HG03060 (cell line): Measurements from ENCODE around the gene ATOH8.

Source experiments
- ATAC-seq: cut with Tn5 transposase; IDR thresholded peaks from one replicate; pipeline ENCODE4 v1.9.1; 2021; ENCODE audit warnings: low read depth, moderate number of reproducible peaks; ENCODE audit not compliant: unreplicated experiment

ATOH8 gene

DNA sequence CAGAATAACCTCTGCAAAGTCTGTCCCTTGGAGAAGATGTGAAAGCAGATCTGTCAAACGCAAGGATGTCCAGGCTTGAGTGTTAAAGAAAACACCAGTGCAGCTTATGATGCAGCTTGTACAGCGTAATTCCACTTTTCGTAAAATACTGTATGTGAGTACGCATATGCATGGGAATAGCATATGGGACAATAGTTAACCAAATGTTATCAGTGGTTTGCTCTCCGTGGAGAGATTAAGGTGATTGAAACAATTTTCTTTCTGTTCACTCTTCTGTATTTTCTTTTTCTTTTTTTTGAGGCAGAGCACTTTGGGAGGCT is 27.2 kb downstream of the ATOH8 start:
- ATAC-seq: no peak

DNA sequence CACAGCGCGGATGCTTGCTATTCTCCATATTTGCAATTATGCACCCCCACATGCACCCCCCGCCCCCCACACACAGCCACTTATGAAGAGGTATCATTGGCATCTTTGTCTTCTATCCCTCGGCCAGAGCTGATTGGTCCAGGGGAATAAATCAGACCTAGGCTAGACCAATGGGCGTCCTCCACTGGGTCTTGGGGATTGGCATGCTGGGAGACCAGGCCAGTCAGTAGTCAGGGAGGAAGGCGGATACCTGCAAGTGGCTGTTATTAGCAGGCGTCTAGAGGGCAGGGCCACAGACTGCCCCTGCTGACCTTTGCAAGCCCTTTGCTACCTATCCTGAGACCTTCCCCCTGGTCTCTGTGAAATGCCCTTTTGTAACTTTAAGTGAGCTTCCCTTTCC is 30.0 kb downstream of the ATOH8 start:
- no peak for ATAC-seq

DNA sequence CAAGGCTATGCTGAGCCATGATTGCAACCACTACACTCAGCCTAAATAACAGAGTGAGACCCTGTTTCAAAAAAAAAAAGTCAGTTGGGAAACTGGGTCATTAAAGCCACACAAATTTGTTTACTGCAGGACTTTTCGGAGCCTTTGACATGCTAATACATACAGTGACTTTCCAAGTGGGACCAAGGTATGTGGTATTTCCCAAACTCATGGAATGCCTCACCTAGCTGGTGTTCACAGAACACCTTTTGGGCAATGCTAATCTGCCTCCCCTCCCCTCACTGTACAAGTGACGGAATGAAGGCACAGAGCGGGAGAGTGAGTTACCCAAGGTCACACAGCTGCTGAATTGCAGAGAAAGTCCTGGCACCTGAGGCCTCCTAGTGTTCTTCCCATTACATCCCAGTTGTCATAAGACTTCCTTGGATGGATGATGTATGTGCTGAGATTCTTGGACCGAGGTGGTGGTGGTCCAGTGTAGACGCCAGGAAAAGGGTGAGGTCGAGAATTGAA is 30.7 kb downstream of the ATOH8 start:
- ATAC-seq: no peak

DNA sequence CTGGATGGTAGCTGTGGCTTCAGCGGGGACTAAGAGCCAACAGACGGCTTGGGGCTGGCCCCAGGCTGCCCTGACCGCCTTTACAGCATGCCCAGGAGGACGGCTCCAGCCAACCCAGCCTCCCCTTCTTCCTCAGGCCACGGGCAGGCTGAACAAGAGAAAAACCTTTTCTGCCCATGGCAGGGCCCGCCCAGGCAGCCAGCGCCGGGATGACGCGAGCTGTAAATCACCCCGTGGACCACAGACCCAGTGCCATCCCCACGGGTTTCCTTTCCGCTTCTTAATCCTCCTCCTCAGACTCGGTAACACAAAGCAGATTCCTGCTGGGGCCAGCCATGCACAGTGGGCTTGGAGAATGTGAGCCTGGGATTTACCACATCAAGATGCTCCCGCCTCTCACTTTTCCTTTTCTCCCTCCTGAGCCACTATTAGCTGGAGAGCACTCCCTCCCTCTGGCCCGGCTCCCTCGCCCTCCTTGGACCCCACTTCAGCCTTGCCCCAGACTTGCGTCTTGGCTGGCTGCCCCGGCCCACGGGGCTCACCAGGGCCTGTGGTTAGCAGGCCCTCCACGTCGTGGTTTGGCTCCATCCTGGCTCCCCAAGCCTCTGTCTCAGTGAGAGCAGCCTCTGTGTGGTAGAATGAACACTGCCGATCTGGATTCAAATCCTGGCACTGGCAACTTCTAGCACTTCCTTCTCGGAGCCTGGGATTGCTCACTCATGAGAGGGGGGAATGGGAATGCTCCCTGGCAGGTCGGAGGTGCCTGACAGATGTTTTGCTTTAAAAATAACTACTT is 31.4 kb downstream of the ATOH8 start:
- ATAC-seq: no peak

DNA sequence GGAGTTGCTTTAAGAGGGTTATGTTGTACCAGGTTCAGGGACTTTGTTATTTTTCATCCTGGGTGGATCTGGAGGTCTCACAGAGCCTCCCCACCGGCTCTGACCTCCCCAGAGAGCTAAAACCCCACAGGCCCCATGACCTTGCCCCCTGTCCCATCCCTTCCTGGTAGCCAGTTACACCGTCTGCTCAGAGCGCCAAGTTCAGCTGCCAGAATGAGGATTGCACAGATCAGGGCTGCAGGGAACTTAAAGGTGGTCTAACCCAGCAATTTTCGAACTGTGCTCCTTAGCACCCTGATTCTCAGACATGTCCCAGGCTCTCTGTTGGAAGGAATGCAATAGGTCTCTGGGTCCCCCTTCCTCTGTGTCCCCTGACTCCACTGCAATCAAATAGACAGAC is 32.1 kb downstream of the ATOH8 start:
- ATAC-seq: no peak

DNA sequence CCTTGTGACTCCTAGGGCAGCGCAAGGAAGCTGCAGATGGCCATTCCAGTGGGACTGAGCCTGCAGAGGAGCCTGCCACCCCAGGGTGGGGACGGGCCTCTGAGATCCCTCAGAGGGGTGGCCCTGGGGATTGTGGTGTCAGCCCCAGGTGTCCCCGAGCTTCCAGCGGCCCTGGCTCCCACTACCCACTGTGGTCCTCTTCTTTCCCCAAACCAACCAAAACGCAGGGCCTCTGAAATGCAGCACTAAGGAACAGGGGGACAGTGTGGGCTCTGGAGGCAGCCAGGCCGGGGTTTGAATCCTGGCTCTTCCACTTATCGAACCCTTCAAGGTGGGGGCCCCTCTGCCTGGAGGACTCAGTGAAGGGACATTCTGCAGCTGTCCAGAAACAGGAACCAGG is 32.7 kb downstream of the ATOH8 start:
- ATAC-seq: no peak

DNA sequence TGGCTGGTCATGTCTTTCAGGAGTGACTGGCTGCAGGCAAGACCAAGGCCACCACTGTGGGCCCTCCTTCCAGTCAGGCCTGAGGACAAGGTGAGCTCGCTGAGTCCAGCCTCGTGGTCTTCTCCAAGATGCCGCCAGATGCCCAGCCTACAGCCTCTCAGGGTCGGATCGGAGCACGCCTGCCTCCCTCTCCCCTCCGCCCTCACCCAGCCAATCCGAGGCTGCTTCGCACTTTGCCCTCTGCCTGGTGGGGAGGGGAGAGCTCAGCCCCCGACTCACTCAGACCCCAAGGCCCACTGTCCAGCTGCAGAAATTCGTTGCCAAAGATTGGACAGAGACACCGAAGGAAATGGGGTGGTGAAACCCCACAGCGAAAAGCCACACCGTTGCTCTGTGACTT is 33.1 kb downstream of the ATOH8 start:
- no peak for ATAC-seq

DNA sequence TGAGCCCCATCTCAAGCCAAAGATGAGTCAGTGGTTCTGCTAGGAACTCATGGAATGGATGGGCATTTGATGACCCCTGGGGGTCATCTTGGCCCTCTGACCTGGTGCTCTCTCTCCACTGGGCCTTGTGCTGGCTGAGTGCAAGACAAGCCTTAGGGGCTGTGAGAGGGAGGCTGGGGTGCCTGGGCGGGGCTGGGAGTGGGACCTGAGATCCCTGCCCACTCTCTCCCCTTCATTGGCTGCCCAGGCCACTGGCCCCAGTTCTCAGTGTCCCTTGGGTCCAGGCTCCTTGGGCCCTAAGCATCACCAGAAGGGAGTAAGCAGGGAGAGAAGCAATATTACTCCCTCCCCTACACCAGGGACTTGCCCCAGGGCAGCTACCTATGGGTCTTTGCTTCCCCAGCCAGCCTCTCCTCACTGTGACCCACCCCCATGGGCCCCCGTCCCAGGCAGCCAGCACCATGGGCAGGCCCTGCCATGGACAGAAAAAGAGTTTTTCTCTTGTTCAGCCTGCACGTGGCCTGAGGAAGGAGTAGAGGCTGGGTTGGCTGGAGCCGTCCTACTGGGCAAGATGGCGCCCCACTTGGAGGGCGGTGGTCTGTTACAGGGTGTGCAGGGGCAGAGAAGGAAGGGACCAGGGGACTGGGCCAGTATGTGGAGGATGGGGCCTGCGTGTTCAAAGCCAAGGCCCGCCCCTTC is 33.6 kb downstream of the ATOH8 start:
- no peak for ATAC-seq

DNA sequence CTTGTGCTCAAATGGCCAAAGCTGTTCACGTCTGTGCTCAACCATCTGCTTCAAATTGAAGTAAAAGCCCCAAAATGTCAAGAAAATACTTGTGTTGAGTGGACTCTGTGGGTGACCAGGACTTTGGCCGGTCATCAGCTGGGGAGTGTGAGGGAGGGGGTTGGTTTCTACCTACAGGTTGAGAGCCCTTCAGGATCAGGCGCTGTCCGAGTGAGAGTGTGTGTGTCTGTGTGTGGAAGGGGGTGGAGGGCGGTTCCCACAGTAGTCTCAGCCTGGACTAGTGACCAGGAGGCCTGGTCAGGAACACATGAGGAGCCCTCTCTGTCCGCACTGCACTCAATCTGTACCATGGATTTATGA is 34.2 kb downstream of the ATOH8 start:
- ATAC-seq: no peak

DNA sequence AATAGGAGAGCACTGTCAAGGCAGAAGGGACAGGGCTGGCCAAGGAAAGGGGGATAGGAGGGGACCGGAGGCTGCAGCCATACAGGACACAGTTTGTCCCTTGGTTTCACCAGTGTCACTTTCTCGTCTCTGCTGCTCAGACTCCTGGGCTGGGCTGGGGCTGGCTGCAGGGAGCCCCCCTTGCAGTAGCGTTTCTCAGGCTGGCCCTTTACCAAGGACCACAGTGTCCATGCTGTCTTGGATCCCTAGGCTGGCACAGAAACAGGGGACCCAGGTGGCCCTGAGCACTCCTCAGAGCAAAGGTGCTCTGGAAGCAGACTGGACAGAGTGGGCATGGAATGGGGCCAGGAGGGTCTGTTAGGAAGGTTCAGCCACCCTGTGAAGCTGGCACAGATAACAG is 34.8 kb downstream of the ATOH8 start:
- no peak for ATAC-seq

DNA sequence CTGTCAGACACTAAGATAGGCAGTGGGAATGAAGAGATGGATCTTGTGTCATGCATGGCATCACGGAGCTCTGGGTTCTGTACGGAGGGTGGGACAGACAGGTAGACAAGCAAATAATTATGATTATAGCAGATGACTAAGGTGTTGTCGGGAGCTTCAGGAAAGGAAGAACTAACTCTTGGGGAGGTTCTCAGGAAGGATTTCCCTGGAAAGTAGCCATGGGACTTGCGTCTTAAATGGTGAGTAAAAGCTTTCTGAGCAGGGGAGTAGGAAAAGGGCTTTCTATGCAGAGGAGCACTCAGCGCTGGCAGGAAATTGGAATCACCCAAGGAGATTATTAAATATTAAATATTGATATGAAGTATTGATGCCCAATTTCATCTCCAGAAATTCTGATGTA is 35.5 kb downstream of the ATOH8 start:
- ATAC-seq: no peak

DNA sequence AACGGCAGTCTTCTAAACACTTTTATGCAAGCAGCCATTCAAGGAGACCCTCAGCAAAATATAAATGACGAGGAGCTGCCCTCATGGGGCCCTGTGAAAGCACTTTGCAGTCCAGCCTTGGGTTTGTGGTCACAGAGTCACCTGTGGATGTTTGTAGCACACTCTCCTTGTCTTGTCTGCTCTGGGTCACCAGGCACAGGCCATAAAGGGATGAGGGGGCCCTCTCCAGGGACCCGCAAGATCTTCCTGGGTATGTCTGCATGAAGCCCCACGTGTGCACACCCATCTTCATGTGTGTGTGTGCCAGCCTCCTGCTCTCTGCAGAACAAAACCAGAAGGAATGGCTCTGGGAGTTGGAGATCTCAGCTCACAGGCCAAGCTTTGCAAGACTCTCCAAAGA is 36.2 kb downstream of the ATOH8 start:
- no peak for ATAC-seq

DNA sequence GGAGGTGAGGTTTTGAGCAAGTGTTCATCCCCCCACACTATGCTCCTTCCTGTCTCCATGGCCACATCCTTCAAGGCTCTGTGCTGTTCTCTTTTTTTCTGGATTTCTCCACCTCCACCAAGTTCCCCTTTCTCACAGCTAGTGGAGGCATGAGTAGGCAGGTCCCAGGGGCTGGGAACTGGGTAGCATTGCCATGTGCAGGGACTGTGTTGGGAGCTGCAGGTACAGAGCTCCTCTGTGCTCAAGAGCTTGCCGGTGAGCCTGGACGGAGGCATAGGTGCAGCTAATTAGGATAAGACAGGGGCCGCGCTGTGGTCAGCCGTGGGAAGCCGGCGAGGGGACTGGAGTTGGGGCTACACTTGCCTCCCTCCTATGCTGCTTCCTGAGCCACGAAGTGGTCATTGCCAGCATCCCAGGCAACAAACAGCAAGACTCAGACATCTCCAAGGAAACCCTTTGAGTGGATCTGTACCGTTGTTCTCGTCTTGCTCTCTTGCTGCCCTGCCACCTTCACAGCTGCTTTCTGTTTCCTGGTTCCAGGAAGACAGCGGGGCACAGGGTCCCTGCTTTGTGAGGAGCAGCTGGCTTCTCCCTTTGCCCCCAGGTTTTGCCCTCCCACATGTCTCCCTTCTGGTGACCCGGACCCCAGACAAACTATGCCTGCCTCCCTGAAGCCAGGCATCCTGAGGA is 36.9 kb downstream of the ATOH8 start:
- no peak for ATAC-seq

DNA sequence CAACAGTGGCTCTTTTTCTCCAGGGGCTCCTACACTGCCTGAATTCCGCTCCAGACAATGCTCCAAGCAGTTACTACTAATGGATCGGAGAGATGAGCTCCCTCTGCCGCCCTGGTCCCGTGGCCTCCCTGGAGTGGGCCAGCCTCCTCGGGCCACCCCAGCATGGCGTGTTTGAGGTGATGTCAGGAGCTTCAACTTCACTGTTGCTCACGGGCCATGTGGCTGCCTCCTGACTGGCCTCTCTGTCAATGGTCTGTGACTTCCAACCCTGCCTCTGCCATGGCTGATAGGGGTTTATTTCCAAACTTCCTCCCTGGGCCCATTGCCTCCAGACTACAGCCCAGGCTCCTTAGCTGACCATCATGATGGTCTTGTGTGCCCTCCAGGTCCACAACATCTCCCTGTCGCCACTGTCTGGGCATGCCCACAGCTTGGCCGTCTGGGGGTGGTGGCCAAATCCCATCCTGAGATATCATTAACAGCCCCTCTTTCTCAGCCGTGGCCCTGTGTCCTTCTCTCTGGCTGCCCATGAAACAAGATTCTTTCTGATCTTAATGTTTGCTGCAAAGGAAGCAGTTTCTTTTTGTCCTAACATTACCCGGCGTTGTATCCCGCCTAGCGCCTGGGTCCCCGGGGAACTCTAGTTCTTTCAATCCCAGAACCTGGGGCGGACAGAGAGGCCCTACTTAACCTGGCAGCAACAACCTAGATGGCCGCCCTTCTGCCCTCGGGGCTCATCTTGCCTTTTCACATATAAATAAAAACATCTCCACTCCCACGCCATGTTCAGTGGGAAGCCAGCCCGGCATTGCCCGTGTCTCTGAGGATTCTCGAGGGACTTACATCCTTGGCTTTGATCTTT is 38.1 kb downstream of the ATOH8 start:
- ATAC-seq: no peak

DNA sequence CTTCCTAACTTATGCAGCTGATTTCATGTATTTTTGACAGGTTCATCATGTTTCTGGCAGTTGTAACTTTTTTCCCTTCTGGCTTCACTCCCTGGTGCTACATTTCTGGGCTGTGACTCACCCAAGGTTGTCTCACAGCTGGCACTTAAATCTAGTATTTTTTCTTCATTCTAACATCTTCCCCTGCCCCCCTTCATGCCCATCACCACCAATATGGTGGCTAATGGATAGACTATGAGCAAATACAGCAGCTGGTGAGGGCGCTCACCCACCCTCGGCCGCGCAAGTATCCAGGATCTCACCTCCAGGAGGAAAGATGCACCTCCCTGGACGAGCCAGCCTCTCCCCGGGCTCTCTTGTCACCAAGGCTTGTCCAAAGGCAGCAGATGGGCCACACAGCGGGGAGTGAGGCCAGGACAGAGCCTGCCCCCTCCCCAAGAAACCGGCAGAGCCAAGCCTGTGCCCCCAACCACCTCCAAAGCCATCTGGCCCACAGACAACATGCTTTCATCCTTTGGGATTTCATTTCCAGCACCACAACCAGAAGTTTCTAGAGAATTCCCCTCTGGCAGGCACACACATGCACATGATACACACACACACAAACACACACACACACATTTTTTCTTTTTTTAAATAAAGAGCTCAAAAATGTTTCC is 39.1 kb downstream of the ATOH8 start:
- ATAC-seq: no peak

DNA sequence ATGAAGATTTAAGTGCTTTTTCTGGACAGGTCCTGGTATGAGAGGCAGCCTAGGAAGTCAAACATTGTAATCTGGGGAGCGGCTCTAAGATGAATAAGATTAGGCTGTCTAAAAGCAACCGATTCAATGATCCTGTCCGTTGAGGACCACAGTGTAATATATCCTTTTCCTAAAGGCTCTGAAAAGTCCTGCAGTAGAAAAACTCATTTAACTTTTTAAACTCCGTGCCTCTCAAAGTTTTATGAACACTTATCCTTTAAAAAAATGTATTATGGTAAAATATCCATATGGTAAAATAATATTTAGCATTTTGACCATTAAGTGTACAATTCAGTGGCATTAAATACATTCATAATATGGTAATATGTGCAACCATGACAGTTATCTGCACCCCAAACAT is 39.8 kb downstream of the ATOH8 start:
- no peak for ATAC-seq

DNA sequence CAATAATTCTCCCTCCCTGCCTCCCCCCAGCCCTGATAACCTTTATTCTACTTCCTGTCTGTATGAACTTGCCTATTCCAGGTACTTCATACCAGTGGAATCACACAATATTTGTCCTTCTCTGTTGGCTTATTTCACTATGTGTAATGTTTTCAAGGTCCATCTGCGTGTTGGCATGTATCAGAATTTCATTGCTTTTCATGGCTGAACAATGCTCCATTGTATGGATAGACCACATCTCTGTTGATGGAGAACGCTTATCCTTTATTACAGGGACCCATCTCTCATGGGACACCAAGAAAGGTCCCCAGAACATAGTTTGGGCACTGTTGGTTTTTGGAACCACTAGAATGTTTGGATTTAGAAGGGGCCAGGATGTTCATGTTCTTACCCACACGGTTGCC is 40.2 kb downstream of the ATOH8 start:
- no peak for ATAC-seq

DNA sequence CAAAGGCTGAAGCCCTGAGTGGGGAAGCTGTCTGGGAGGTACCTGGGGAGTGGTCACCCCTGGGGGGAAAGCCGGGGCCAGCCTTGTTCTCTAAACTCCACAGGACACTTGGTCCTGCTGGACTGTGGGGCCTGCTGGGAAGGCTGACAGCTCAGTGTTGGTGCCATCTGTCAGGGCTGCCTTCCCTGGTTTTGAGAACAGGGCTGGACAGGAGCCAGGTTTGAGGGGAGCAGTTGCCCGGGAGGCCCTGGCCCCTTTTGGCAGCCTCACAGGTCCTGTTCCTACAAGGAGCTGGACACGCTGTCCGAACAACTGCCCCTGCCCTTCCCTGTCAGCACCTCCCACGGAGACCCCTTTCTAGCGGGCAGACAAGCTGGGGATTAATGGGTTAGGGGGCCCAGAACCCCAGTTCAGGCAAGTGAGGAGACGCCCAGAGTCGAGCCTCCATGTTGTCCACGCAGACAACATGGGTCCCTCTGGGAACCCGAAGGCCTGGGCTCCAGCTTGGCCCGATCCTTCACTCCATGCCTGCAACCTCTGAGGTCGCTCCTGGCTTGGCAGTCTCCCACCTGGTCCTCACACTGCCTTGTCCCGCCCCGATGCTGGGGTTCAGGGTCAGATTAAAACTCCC is 40.8 kb downstream of the ATOH8 start:
- ATAC-seq: no peak

DNA sequence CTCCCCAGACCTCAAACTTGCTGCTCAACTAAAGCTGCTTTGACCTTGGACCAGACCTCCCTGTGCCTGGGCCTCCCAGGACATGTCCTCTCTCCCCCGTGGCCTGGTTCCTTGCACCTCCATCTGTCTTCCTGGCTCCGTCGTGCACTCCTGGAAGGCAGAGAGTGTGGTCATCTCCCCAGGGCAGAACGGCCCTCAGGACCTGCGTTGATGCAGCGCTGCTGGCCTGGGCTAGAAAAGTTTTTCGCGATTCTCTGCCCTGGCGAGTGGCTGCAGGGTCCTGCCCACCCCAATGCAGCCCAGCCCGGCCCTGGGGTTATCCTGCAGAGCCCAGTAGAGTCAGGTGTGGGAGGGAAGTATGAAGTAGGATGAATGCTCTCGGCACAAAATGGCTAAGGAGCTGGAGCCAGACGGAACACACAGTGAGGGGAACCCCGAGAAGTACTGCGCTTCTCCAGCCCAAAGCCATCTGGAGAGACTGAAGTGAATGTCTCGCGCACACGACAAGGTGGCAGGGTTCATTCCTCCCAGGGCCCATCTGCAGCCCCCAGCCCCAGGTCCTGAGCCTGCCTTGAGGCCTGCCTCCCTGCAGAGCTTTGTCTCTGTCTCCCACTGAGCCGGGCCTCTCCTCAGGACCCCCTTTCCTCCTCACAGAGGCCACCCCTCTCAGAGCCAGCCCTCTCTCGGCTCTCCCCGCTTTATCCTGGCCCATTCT is 41.7 kb downstream of the ATOH8 start:
- no peak for ATAC-seq
